Neural cell (in vitro differentiated cells): ENCODE measurements around the gene DNAJC15. TPM values are rescaled to one million over a fixed set of nuclear protein-coding genes. Genes with fewer than 3 reads are reported as not detected.

Source experiments
- H2AFZ ChIP-seq: fragments of 200-600, 300-800 bp; sonication (generic), shearing (Covaris generic); 2 replicates; pipeline ENCODE4 v1.6.0; 2014; ENCODE audit warnings: low read depth, mild to moderate bottlenecking, antibody characterized with exemption, low read length, moderate library complexity
- H3F3A ChIP-seq: fragments of 200-600 bp; shearing (Covaris generic); 2 replicates; pipeline ENCODE4 v1.6.1; 2016; ENCODE audit warnings: mild to moderate bottlenecking, moderate library complexity, mixed read lengths, antibody characterized with exemption, low read length; ENCODE audit not compliant: insufficient read depth, poor library complexity, severe bottlenecking
- H3K27ac ChIP-seq: fragments of 200-600, 300-800 bp; sonication (generic), shearing (Covaris generic); 2 replicates; pipeline ENCODE4 v1.5.1; 2014; ENCODE audit warnings: mild to moderate bottlenecking, low read length, moderate library complexity
- H3K27me3 ChIP-seq: fragments of 300-800, 200-600 bp; sonication (generic), shearing (Covaris generic); 2 replicates; pipeline ENCODE4 v1.6.0; 2014; ENCODE audit warnings: mild to moderate bottlenecking, low read depth, low read length, moderate library complexity; ENCODE audit not compliant: insufficient read depth
- H3K36me3 ChIP-seq: fragments of 300-800, 200-600 bp; sonication (generic), shearing (Covaris generic); 2 replicates; pipeline ENCODE4 v1.5.1; 2014; ENCODE audit warnings: mild to moderate bottlenecking, antibody characterized with exemption, low read length, moderate library complexity; ENCODE audit not compliant: insufficient read depth
- H3K4me2 ChIP-seq: fragments of 300-800, 200-600 bp; sonication (generic), shearing (Covaris generic); 2 replicates; pipeline ENCODE4 v1.6.0; 2014; ENCODE audit warnings: mild to moderate bottlenecking, low read length
- H3K4me3 ChIP-seq: fragments of 300-800, 200-600 bp; sonication (generic), shearing (Covaris generic); 2 replicates; pipeline ENCODE4 v1.5.1; 2014; ENCODE audit warnings: mild to moderate bottlenecking, low read length, moderate library complexity
- H3K79me2 ChIP-seq: fragments of 200-600 bp; shearing (Covaris generic); replicated peaks from 2 replicates; pipeline ENCODE4 v1.6.0; 2014; ENCODE audit warnings: mild to moderate bottlenecking, low read length, moderate library complexity; ENCODE audit not compliant: insufficient read depth
- H3K9ac ChIP-seq: fragments of 300-800, 200-600 bp; sonication (generic), shearing (Covaris generic); 2 replicates; pipeline ENCODE4 v1.6.1; 2016; ENCODE audit warnings: mild to moderate bottlenecking, low read length, mixed read lengths
- H3K9me2 ChIP-seq: fragments of 200-600 bp; shearing (Covaris generic); 2 replicates; pipeline ENCODE4 v1.6.1; 2016; ENCODE audit warnings: mild to moderate bottlenecking, low read length, mixed read lengths; ENCODE audit not compliant: insufficient read depth
- H3K9me3 ChIP-seq: fragments of 200-600, 300-800 bp; sonication (generic), shearing (Covaris generic); 2 replicates; pipeline ENCODE4 v1.6.1; 2016; ENCODE audit warnings: mild to moderate bottlenecking, mixed run types, low read length, moderate library complexity, mixed read lengths
- H4K20me1 ChIP-seq: fragments of 200-600 bp; shearing (Covaris generic); 2 replicates; pipeline ENCODE4 v1.6.1; 2016; ENCODE audit warnings: mild to moderate bottlenecking, mixed run types; ENCODE audit not compliant: insufficient read depth
- EP300 ChIP-seq: fragments of 450-650 bp; conservative IDR thresholded peaks from 2 replicates; pipeline ENCODE4 v1.6.1; 2014; ENCODE audit warnings: antibody characterized with exemption, mild to moderate bottlenecking, moderate library complexity; ENCODE audit not compliant: poor library complexity, severe bottlenecking
- EZH2 ChIP-seq: fragments of 200-600, 300-800 bp; shearing (Covaris generic), sonication (generic); IDR thresholded peaks from 2 replicates; pipeline ENCODE4 v1.6.1; 2014; ENCODE audit warnings: antibody characterized with exemption, low read length, borderline replicate concordance, mild to moderate bottlenecking; ENCODE audit not compliant: insufficient read depth, poor library complexity, severe bottlenecking
- MXI1 ChIP-seq: fragments of 450-650 bp; conservative IDR thresholded peaks from 2 replicates; pipeline ENCODE4 v1.6.1; 2014; ENCODE audit warnings: antibody characterized with exemption, mild to moderate bottlenecking; ENCODE audit not compliant: poor library complexity, severe bottlenecking
- POLR2AphosphoS5 ChIP-seq: IDR thresholded peaks from 2 replicates; pipeline ENCODE4 v1.6.1; 2012
- RAD21 ChIP-seq: fragments of 450-650 bp; conservative IDR thresholded peaks from 2 replicates; pipeline ENCODE4 v1.6.1; 2014; ENCODE audit warnings: antibody characterized with exemption, mild to moderate bottlenecking, moderate library complexity
- SMC3 ChIP-seq: fragments of 450-650 bp; conservative IDR thresholded peaks from 2 replicates; pipeline ENCODE4 v1.6.1; 2014; ENCODE audit warnings: antibody characterized with exemption, mild to moderate bottlenecking, moderate library complexity; ENCODE audit not compliant: poor library complexity
- TAF1 ChIP-seq: IDR thresholded peaks from 2 replicates; pipeline ENCODE4 v1.6.1; 2012; ENCODE audit warnings: low read depth
- polyA plus RNA-seq: library from polyadenylated mRNA; depleted of rRNA; stranded (reverse); fragments of >200 nt; gene quantifications from 2 replicates; pipeline ENCODE4 v1.2.3, GENCODE V29; 2014
- TF ChIP-seq, protein P1 (sequence below): IDR thresholded peaks from 2 replicates; pipeline ENCODE4 v1.6.1; 2012; ENCODE audit warnings: borderline replicate concordance
- TF ChIP-seq, protein P2 (sequence below): fragments of 450-650 bp; IDR thresholded peaks from 2 replicates; pipeline ENCODE4 v1.5.1; 2014; ENCODE audit warnings: antibody characterized with exemption, mild to moderate bottlenecking, moderate library complexity; ENCODE audit not compliant: poor library complexity, severe bottlenecking

The DNAJC15 gene
- polyA plus RNA-seq, 1 donor from 2014 or later = 0.84 TPM

DNA sequence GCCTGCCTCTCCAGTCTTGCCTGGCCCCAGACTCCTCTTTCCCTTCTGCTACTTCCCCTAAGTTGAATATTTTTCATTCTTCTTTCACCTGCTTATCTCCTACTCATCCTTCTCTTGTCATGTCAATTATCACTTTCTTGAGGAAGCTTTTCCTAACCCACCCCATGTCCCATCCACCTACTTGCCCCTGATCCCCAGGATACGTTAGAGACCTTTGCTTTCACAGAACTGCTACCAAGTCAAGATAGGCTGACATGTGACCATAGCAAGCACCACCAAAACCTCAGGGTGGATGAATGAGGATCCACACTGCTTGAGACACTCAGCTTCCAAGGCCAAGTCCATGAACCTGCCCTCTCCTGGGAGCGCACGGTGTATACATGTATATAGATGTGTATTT, 131.5 kb downstream of the DNAJC15 start:
- TF ChIP-seq, protein P1, sequence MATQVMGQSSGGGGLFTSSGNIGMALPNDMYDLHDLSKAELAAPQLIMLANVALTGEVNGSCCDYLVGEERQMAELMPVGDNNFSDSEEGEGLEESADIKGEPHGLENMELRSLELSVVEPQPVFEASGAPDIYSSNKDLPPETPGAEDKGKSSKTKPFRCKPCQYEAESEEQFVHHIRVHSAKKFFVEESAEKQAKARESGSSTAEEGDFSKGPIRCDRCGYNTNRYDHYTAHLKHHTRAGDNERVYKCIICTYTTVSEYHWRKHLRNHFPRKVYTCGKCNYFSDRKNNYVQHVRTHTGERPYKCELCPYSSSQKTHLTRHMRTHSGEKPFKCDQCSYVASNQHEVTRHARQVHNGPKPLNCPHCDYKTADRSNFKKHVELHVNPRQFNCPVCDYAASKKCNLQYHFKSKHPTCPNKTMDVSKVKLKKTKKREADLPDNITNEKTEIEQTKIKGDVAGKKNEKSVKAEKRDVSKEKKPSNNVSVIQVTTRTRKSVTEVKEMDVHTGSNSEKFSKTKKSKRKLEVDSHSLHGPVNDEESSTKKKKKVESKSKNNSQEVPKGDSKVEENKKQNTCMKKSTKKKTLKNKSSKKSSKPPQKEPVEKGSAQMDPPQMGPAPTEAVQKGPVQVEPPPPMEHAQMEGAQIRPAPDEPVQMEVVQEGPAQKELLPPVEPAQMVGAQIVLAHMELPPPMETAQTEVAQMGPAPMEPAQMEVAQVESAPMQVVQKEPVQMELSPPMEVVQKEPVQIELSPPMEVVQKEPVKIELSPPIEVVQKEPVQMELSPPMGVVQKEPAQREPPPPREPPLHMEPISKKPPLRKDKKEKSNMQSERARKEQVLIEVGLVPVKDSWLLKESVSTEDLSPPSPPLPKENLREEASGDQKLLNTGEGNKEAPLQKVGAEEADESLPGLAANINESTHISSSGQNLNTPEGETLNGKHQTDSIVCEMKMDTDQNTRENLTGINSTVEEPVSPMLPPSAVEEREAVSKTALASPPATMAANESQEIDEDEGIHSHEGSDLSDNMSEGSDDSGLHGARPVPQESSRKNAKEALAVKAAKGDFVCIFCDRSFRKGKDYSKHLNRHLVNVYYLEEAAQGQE = no peak
- TF ChIP-seq RAD21 (no peak), POLR2AphosphoS5 (no peak), EP300 (no peak), TAF1 (no peak), SMC3 (no peak), EZH2 (no peak), MXI1 (no peak)
- TF ChIP-seq, protein P2, sequence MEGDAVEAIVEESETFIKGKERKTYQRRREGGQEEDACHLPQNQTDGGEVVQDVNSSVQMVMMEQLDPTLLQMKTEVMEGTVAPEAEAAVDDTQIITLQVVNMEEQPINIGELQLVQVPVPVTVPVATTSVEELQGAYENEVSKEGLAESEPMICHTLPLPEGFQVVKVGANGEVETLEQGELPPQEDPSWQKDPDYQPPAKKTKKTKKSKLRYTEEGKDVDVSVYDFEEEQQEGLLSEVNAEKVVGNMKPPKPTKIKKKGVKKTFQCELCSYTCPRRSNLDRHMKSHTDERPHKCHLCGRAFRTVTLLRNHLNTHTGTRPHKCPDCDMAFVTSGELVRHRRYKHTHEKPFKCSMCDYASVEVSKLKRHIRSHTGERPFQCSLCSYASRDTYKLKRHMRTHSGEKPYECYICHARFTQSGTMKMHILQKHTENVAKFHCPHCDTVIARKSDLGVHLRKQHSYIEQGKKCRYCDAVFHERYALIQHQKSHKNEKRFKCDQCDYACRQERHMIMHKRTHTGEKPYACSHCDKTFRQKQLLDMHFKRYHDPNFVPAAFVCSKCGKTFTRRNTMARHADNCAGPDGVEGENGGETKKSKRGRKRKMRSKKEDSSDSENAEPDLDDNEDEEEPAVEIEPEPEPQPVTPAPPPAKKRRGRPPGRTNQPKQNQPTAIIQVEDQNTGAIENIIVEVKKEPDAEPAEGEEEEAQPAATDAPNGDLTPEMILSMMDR = no peak
- H3K36me3 ChIP-seq = no peaks in the 10 kb centered on the region
- no peak overlapping the region for H2AFZ ChIP-seq
- no peak overlapping the region for H3K27ac ChIP-seq
- H3K27me3 ChIP-seq = no peaks in the 10 kb centered on the region
- H4K20me1 ChIP-seq = no peaks in the 10 kb centered on the region
- H3K4me3 ChIP-seq = no peak overlapping the region
- no peak overlapping the region for H3K9ac ChIP-seq
- no peaks in the 10 kb centered on the region for H3K79me2 ChIP-seq
- no peak overlapping the region for H3K4me2 ChIP-seq
- H3K9me2 ChIP-seq = no peaks in the 10 kb centered on the region
- H3F3A ChIP-seq = no peaks in the 10 kb centered on the region
- no peaks in the 10 kb centered on the region for H3K9me3 ChIP-seq

DNA sequence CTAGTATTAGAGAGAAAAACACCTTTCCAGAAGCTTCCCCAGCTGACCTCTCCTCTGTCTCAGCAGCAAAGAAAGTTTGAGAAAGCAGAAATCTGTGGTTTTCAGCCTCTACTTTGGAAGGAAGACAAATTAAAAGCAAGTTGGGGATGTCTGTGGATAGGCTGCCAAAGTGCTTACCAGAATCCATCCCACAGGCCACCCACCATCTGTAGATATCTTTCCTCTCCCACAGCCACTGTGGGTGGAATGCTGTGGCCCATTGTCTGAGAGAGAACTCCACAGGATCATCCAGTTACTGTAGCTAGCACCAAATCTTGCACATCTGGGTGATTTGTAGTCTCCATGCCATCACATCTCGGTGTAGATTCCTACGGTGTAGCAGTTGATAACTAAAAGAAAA, 133.5 kb downstream of the DNAJC15 start:
- H3K27me3 ChIP-seq = no peaks in the 10 kb centered on the region
- H3F3A ChIP-seq = no peaks in the 10 kb centered on the region
- no peaks in the 10 kb centered on the region for H3K79me2 ChIP-seq
- H3K27ac ChIP-seq = no peak overlapping the region
- H4K20me1 ChIP-seq = no peaks in the 10 kb centered on the region
- no peaks in the 10 kb centered on the region for H3K36me3 ChIP-seq
- H3K9me2 ChIP-seq = no peaks in the 10 kb centered on the region
- TF ChIP-seq EP300 (no peak), MXI1 (no peak), SMC3 (no peak)
- no peak overlapping the region for H3K4me2 ChIP-seq
- H2AFZ ChIP-seq = no peak overlapping the region
- no peak overlapping the region for H3K9ac ChIP-seq
- H3K9me3 ChIP-seq = no peaks in the 10 kb centered on the region
- H3K4me3 ChIP-seq = no peak overlapping the region

DNA sequence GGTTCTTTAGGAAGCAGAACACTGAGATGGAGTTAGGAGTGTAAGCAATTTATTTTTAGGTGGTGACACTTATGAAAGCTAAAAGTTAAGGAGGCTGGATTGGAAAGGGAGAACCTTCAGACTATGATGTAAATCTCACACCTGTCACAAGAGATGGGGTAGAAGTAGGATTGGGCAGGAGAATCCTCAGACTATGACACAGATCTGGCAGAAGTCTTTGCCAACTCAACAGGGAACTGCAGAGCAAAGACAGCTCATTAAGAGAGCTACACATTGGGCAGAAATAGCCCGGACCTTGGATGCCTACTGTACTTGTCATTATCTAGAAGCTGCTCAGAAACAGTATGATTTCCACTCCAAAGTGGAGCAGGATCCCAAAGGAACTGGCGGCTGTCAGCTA, 134.4 kb downstream of the DNAJC15 start:
- Histone ChIP-seq H3F3A (no peaks in the 10 kb centered on the region), H3K9me2 (no peaks in the 10 kb centered on the region), H3K4me3 (no peak overlapping the region), H3K4me2 (no peak overlapping the region), H3K36me3 (no peaks in the 10 kb centered on the region), H4K20me1 (no peaks in the 10 kb centered on the region), H3K27me3 (no peaks in the 10 kb centered on the region), H2AFZ (no peak overlapping the region), H3K27ac (no peak overlapping the region), H3K9me3 (no peaks in the 10 kb centered on the region), H3K9ac (no peak overlapping the region), H3K79me2 (no peaks in the 10 kb centered on the region)
- TF ChIP-seq, protein P2 = no peak
- TF ChIP-seq RAD21 = no peak
- TF ChIP-seq, protein P1 = no peak
- no peak for TF ChIP-seq TAF1
